Ureter (tissue), 1 donor: ENCODE results near the gene RRAGC. TPM values are rescaled to one million over a fixed set of nuclear protein-coding genes. Genes with fewer than 3 reads are reported as not detected.
"Not testable (repeated sequence)": the region's sequence is repeated elsewhere in the genome, so short reads cannot be mapped to it uniquely, and the experiment has no call there.

Experiments used
- DNase-seq: peaks from one replicate; pipeline ENCODE4 v3.0.0-alpha.2; 2020; ENCODE audit warnings: low spot score
- total RNA-seq: library from RNA; stranded (reverse); gene quantifications from one replicate; pipeline ENCODE4 v1.2.4, GENCODE V29; 2023
- donor health status: DM: yes; HTN: yes; CAD: no.

The RRAGC gene
- total RNA-seq, 1 donor from 2014 or later: 22.0 TPM

GRCh38 chr1:38858833-38859560, 575 bp downstream of the RRAGC start:
- peak; percentile 51 for DNase-seq

GRCh38 chr1:38852780-38853179, 6.8 kb downstream of the RRAGC start:
- DNase-seq: no peak

- no peak for DNase-seq
Measured at GRCh38 chr1:38848071-38848470, 11.5 kb downstream of the RRAGC start.

GRCh38 chr1:38846210-38846609, 13.4 kb downstream of the RRAGC start:
- no peak for DNase-seq

GRCh38 chr1:38845088-38845487, 14.5 kb downstream of the RRAGC start:
- not testable (repeated sequence) for DNase-seq

GRCh38 chr1:38840281-38840680, 19.3 kb downstream of the RRAGC start:
- DNase-seq: no peak

GRCh38 chr1:38839363-38839762, 20.2 kb downstream of the RRAGC start:
- no peak for DNase-seq

GRCh38 chr1:38836316-38836715, 23.3 kb downstream of the RRAGC start:
- DNase-seq: not testable (repeated sequence)

- peak; percentile 68 for DNase-seq
Measured at GRCh38 chr1:38834937-38835827, 24.4 kb downstream of the RRAGC start.

GRCh38 chr1:38834221-38834782, 25.3 kb downstream of the RRAGC start:
- no peak for DNase-seq

- DNase-seq: no peak
Measured at GRCh38 chr1:38833146-38833545, 26.4 kb downstream of the RRAGC start.

GRCh38 chr1:38832370-38832734, 27.2 kb downstream of the RRAGC start:
- DNase-seq: no peak

GRCh38 chr1:38831731-38832369, 27.7 kb downstream of the RRAGC start:
- no peak for DNase-seq

GRCh38 chr1:38829368-38829767, 30.2 kb downstream of the RRAGC start:
- DNase-seq: no peak

GRCh38 chr1:38827318-38827717, 32.3 kb downstream of the RRAGC start:
- no peak for DNase-seq

GRCh38 chr1:38826886-38827285, 32.7 kb downstream of the RRAGC start:
- DNase-seq: no peak

- no peak for DNase-seq
Measured at GRCh38 chr1:38826262-38826661, 33.3 kb downstream of the RRAGC start.

GRCh38 chr1:38820860-38821259, 38.7 kb downstream of the RRAGC start:
- DNase-seq: no peak

- no peak for DNase-seq
Measured at GRCh38 chr1:38819516-38819915, 40.1 kb downstream of the RRAGC start.

- no peak for DNase-seq
Measured at GRCh38 chr1:38819040-38819439, 40.5 kb downstream of the RRAGC start.

GRCh38 chr1:38818175-38818976, 41.2 kb downstream of the RRAGC start:
- no peak for DNase-seq
